RWPE2 (cell line): ENCODE measurements around the gene PRH2.

ENCODE experiments used
- ATAC-seq: fragments of 200-7000 bp; cut with Tn5 transposase; 3 replicates; pipeline ENCODE4 v1.9.1; 2021; ENCODE audit warnings: low read depth
- DNase-seq: peaks from one replicate; pipeline ENCODE4 v3.0.0-alpha.2; 2020; ENCODE audit warnings: low spot score
- H3K27ac ChIP-seq: fragments of 450-650 bp; 2 replicates; pipeline ENCODE4 v1.5.1; 2017; ENCODE audit warnings: mild to moderate bottlenecking; ENCODE audit not compliant: poor library complexity, severe bottlenecking
- H3K27me3 ChIP-seq: fragments of 250-450 bp; sonication (Bioruptor Pico); 2 replicates; pipeline ENCODE4 v1.5.1; 2021; ENCODE audit warnings: mild to moderate bottlenecking, moderate library complexity; ENCODE audit not compliant: insufficient read depth, poor library complexity, severe bottlenecking
- H3K36me3 ChIP-seq: fragments of 250-450 bp; sonication (Bioruptor Pico); 2 replicates; pipeline ENCODE4 v1.5.1; 2020; ENCODE audit warnings: low read depth, mild to moderate bottlenecking, moderate library complexity
- H3K4me1 ChIP-seq: fragments of 250-450 bp; sonication (Bioruptor Pico); 2 replicates; pipeline ENCODE4 v1.5.1; 2021; ENCODE audit warnings: mild to moderate bottlenecking, moderate library complexity; ENCODE audit not compliant: insufficient read depth, poor library complexity, severe bottlenecking
- H3K4me3 ChIP-seq: fragments of 250-450 bp; sonication (Bioruptor Pico); 2 replicates; pipeline ENCODE4 v1.5.1; 2021; ENCODE audit warnings: mild to moderate bottlenecking, moderate library complexity; ENCODE audit not compliant: severe bottlenecking
- H3K9me3 ChIP-seq: fragments of 250-450 bp; sonication (Bioruptor Pico); 2 replicates; pipeline ENCODE4 v1.5.1; 2021; ENCODE audit warnings: mild to moderate bottlenecking, moderate library complexity; ENCODE audit not compliant: severe bottlenecking
- TF ChIP-seq, protein P1 (sequence below): fragments of 450-650 bp; IDR thresholded peaks from one replicate; pipeline ENCODE4 v1.5.1; 2017; ENCODE audit warnings: mild to moderate bottlenecking, moderate library complexity; ENCODE audit not compliant: poor library complexity, severe bottlenecking

The PRH2 gene

DNA sequence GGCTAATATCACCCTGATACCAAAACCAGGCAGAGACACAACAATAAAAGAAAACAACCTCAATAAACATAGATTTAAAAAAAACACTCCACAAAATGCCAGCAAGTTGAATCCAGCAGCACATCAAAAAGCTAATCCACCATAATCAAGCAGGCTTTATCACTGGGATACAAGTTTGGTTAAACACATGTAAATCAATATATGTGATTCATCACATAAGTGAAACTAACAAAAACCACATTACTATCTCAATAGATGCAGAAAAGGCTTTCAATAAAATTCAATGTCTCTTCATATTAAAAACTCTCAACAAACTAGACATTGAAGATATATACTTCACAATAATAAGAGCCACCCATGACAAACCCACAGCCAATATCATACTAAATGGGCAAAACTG lies 27.0 kb downstream of the PRH2 start:
- H3K4me1 ChIP-seq: no peaks in the 10 kb centered on the region
- H3K27me3 ChIP-seq: no peaks in the 10 kb centered on the region
- H3K27ac ChIP-seq: no peak overlapping the region
- TF ChIP-seq, protein P1, sequence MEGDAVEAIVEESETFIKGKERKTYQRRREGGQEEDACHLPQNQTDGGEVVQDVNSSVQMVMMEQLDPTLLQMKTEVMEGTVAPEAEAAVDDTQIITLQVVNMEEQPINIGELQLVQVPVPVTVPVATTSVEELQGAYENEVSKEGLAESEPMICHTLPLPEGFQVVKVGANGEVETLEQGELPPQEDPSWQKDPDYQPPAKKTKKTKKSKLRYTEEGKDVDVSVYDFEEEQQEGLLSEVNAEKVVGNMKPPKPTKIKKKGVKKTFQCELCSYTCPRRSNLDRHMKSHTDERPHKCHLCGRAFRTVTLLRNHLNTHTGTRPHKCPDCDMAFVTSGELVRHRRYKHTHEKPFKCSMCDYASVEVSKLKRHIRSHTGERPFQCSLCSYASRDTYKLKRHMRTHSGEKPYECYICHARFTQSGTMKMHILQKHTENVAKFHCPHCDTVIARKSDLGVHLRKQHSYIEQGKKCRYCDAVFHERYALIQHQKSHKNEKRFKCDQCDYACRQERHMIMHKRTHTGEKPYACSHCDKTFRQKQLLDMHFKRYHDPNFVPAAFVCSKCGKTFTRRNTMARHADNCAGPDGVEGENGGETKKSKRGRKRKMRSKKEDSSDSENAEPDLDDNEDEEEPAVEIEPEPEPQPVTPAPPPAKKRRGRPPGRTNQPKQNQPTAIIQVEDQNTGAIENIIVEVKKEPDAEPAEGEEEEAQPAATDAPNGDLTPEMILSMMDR: no peak
- no peak overlapping the region for H3K4me3 ChIP-seq
- DNase-seq: no peak
- no peaks in the 10 kb centered on the region for H3K36me3 ChIP-seq
- ATAC-seq: no peak
- H3K9me3 ChIP-seq: no peaks in the 10 kb centered on the region

DNA sequence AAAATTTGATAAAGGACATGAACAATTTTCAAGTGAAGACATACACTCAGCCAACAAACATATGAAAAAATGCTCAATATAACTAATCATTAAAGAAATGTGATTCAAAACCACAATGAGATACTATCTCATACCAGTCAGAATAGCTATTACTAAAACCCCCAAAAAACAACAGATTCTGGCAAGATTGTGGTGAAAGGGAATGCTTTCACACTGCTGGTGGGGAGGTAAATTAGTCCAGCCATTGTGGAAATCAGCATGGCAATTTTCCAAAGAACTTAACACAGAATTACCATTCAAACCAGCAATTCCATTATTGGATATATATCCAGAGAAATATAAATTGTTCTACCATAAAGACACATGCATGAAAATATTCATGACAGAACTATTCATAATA lies 28.7 kb downstream of the PRH2 start:
- H3K4me1 ChIP-seq: no peaks in the 10 kb centered on the region
- no peak overlapping the region for H3K27ac ChIP-seq
- ATAC-seq (no peak), DNase-seq (no peak)
- TF ChIP-seq, protein P1: no peak
- H3K9me3 ChIP-seq: no peaks in the 10 kb centered on the region
- H3K4me3 ChIP-seq: no peak overlapping the region
- no peaks in the 10 kb centered on the region for H3K36me3 ChIP-seq
- no peaks in the 10 kb centered on the region for H3K27me3 ChIP-seq

DNA sequence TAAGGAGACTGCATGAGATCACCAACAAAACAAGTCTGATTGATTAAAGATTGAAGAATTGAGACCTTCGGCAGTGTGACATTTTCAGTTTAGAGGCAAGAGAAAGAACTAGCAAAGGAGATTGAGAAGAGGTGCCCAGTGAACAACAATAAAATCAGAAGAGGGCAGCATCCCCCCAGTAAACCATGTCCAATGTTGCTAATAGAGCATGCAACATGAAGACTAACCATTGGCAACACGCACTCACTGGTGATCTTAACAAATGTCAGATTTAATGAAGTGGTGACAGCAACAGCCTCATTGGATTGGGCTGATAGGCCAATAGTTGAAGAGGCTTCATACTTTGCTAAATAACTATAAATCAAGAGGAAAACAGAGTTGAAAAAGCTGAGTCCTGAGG lies 30.8 kb downstream of the PRH2 start:
- Histone ChIP-seq H3K27ac (no peak overlapping the region), H3K4me3 (no peak overlapping the region), H3K4me1 (no peaks in the 10 kb centered on the region), H3K36me3 (no peaks in the 10 kb centered on the region), H3K9me3 (no peaks in the 10 kb centered on the region), H3K27me3 (no peaks in the 10 kb centered on the region)
- no peak for DNase-seq
- TF ChIP-seq, protein P1: no peak
- no peak for ATAC-seq

DNA sequence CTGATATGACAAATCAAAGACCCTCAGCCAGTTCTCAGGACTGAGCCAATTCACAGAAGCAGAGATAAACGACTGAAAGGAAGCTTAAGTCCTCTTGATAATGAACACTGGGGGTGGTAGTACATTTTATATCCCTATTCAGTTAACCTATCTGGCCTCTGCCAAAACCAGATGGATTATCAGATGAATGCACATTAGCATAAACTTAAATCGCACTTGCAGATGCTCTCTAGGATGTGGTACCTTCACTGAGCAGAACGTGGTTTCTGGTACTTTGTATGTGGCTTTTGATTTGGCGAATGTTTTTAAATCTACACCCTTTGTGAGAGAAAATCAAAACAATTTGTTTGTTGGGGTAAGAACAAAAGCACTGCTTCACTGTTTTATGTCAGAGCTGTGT lies 31.2 kb downstream of the PRH2 start:
- H3K36me3 ChIP-seq: no peaks in the 10 kb centered on the region
- TF ChIP-seq, protein P1: no peak
- DNase-seq (no peak), ATAC-seq (no peak)
- H3K27ac ChIP-seq: no peak overlapping the region
- no peaks in the 10 kb centered on the region for H3K27me3 ChIP-seq
- H3K9me3 ChIP-seq: no peaks in the 10 kb centered on the region
- H3K4me1 ChIP-seq: no peaks in the 10 kb centered on the region
- H3K4me3 ChIP-seq: no peak overlapping the region

DNA sequence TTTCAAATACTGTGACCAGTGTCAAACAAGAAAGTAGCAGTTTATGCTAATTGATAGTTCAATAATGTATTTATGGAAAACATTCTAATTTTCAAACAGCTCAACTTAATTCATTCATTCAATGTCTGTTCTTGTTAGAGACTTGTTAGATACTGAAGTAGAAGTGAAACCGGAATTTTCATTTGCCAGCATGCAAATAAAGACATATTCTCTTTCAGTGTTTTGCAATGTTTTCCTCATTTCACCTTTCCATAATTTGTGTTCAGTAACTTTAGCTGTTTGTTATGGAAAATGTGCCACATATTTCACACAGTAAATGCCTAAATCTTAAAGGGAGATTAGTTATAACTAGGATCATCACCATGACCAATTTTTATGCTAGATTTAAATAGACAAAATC lies 36.4 kb downstream of the PRH2 start:
- no peaks in the 10 kb centered on the region for H3K36me3 ChIP-seq
- H3K27ac ChIP-seq: no peak overlapping the region
- TF ChIP-seq, protein P1: no peak
- no peaks in the 10 kb centered on the region for H3K27me3 ChIP-seq
- no peak for ATAC-seq
- no peaks in the 10 kb centered on the region for H3K4me1 ChIP-seq
- no peak for DNase-seq
- H3K4me3 ChIP-seq: no peak overlapping the region
- H3K9me3 ChIP-seq: no peaks in the 10 kb centered on the region
